Stimulated activated CD4-positive, alpha-beta T cell treated with anti-CD3 and anti-CD28 coated beads, Interleukin-15, amount 100 ng/mL, for 48 hours (primary cell): ENCODE results near the gene MAEA.

Source experiments
- DNase-seq, 2 donors: peaks; one replicate each; pipeline ENCODE4 v3.0.0-alpha.2; 2020; ENCODE audit warnings: low read depth in 2 of 2

MAEA gene

DNA sequence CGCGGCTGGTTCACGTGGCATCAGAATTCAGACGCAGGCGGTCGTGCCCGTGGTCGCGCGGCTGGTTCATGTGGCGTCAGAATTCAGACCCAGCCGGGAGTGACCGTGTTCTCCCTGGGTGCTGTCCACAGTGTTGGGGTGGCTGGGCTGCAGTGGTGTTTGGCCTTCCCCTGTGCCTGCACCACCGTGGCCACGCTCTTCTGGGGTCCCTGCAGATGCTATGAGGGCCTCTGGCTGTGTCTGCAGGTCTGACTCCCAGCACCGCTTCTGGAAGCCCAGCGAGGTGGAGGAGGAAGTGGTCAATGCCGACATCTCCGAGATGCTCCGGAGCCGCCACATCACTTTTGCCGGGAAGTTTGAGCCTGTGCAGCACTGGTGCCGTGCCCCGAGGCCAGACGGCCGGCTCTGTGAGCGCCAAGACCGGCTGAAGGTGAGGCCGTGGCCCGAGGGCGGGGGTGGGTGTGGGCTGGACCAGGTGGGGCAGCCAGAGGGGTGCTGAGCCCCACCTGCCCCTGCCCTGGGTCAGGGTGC lies 90.2 kb downstream of the MAEA start:
- no peak for DNase-seq

DNA sequence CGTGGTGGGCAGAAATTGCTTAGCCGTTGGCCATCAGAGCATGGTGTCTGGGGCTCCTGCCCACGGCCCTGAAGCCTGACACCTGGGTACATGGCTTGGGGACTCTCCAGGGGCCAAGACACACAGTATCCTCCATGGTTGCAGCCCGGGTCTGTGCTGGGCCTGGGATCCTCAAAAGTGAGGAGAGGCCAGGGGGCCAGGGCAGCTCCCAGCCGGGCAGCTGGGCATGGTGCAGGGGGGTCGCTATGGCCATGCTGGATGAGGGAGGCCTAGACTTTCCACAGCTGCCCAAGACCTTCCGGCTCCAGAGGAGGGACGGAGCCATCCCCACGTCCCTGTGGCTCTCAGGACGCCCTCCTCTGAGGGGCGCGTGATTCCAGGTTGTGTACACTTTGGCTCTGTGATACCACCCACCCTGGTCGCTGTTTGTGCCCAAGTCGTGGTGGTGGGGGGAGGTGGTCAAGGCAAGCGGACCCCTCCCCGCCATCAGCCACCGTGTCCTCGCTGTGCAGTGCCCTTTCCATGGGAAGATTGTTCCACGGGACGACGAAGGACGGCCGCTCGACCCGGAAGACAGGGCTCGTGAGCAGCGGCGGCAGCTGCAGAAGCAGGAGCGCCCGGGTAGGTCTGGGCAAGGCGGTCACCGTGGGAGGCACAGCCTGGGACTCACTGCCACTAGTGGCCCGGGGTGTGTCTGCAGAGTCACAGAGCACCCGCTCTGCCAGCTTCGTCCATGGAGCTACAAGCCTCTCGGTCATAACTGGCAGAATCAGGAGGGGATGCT lies 90.9 kb downstream of the MAEA start:
- DNase-seq: no peak

DNA sequence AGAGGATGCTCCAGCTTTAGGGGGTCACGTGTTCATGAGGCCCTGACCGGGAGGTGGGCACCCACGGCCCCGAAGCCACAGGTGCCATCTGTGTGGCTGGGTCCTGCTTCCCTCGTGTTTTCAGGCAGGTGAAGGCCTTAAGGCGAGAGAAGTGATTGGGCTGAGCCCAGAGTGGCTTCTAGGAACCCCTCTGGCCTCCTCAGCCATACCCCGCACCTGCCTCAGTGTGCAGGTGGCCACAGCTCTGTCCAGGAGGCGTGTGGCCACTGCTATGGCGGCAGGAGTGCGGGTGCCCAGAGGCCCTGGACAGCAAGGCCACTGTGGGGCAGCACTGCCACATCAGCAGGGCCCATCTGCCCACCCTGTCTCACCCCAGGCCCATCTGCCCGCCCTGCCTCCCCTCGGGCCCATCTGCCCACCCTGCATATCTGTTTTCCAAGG lies 91.5 kb downstream of the MAEA start:
- DNase-seq: no peak

DNA sequence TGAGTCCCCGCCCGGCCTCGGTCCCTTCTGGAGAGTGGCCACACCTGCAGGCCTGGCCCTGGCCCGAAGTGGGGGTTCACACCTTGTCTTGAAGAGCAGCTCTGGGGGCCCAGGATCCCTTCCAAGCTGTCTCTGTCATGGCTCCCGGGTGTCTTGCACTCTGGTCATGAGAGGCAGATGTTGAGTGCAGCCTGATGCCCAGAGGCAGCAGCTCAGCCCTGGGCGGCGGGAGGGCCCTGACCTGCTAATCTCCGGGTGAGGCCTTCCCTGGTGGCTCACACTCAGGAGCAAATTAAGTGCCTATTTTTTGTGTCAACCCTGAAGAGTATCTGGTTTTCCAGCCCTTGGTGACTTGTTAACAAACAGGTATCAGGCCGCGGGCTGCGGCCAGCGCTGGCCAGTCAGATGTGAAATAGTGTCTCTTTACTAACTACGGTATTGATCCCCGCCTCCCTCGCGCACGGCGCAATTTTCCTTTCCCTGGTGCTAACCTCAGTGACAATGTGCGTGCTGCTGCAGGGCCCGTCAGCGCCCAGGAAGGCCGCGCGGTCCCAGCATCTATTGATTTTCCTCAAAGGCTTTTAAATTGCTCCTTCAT lies 92.4 kb downstream of the MAEA start:
- no peak for DNase-seq

DNA sequence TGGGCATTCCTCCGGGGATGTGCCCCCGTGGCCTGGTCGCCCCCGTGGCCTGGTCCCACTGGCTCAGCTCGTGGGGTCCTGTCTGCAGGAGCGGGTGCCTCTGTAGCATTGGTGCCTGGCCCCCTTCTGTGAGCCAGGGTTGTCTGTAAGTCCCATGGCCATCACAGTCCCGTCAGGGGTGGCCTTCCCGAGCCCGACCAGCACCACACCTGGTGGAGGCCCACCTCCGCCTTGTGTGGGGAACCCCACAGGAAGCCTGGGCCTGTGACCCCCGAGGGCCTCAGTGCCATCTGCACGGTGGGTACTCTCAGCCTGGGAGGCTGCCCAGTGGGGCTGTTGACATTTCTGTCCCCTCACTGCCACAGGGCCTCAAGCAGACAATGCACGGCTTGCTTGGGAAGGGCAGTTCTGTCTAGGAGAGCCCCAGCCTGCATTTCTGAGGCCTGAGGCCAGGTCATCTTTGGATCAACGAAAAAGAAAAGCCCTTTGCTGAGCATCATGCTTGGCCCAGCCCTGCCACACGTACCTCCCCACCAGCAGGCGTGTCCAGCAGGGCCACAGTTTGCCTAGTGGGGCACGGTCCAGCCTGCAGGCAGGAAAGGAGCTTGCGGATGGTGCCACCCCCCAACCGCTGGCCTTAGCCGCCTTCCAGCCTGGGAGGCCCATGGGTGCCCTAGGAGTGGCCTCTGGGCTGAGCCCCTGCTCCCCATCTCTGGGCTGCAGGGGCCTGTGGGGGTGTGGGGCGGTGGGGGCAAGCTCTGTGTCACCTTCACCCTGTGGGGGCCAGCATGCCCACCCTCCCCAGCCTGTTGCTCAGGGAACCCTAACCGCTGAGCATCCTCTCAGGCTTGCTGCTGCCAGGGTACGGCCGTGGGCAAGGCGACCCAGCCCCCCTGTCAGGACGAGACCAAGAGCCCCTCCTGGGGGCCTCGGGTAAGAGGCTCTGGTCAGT lies 93.4 kb downstream of the MAEA start:
- DNase-seq: no peak

DNA sequence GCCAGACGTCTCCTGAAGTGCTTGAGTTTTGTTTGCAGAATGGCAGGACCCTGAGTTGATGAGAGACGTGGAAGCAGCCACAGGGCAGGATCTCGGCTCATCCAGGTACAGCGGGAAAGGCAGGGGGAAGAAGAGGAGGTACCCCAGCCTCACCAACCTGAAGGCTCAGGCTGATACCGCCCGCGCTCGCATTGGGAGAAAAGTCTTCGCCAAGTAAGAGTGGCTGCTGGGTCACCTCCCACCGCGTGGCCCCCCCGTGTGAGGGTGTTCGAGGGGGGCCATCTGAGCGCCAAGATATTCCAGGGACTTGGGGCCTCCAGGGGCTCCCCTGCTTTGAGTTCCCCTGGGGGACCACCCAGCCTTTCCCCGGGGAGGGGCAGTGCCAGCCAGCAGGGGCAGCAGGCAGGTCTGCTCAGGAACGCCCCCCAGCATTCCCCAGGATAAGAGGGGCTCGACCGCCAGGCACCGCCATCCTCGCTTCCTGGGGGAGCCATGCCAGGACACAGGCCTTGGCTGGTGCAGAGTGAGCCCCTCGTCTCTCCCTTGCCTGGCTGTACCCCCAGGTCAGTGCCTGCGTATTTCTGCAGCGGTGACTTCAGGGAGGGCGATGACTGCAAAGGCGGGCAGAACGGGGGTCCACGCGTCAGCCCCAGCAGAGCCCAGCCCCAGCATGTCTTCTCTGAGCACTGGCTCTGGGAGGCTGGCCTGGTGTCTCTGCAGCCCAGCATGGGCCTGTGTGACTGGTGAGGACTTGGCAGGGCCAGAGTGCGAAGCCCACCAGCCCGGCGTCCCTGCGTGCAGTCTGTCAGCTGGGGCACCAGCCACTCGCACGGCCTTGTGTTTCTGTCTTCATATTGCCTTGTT lies 94.3 kb downstream of the MAEA start:
- DNase-seq: no peak

DNA sequence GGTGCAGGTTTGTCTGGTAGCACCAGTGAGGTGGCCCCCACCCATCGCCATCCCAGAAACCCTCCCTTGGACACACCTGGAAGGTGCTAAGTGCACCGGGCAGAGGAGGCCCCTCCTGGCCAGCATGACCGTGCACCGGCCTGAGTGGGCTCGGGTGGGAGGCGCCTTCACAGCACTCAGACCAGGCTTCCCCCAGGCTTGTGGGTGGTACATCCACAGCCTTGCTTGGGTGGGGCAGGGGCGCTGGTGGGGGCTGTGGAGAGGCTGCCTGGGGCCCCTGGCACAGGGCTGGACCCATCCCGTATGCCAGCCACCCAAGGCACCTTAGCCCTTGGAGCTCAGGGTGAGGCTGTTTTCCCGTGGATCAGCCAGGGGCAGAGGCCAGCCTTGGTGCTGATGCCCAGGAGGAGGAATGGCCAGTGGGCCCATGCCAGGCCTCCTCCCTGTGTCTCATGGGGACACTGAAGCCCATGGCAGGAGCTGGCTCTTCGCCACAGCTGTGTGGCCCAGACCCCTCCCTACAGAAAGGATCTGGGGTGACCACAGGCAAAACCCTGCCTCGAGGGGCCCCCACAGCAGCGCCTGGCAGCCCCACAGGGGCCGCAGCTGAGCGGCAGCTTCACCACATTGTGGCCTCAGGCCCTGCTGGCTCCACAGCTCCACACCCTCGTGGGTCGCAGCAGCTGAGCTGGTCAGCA lies 95.1 kb downstream of the MAEA start:
- DNase-seq: no peak

DNA sequence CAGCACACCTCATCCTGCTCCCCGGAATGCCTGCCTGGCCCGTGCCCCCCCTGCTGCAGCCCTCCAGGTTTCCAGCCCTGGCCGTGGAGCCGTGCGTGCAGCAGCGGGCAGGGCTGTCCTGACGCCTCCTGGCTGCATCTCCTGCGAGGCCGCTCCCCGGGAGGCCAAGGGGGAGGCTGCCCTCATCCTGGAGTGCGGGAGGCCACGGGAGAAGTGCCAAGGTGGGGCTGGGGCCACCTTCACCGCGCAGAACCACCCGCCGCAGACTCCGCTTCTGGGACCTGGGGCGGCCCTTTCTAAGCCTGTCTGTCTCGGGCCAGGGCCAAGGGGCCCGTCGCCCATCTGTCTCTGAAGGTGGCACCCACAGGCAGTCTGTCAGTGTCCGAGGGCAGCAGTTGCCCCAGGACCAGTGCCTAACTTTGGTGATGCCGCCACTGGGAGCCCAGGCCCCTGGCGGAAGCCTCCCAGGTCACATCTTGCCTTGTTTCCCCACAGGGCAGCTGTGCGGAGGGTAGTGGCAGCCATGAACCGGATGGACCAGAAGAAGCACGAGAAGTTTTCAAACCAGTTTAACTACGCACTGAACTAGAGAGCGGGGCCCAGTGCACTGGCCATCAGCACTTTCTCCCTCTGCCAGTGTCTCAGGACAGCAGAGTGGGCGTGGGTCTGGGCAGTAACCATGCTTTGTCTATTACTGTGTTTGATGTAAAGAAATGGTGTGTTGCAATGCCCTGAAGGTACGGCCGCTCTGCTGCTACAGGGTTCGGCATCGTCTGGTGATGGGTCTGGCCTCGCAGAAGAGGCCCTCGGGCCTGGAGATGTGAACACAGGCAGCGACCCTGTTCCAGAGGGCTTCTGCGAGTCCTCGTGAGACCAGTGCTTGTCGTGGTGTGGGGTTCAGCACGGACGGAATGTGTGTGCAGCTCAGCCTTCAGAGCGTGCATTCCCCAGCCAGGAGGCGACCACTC lies 96.0 kb downstream of the MAEA start:
- DNase-seq: no peak
